Esophagus muscularis mucosa (tissue), 3 donors: Measurements from ENCODE around the gene AMOTL1.

Experiments
- CTCF ChIP-seq, 3 experiments: fragments of 200-600 bp in 2 of 3; fragments of 450-650 bp in 1 of 3; sonication (generic) in 2 of 3; IDR thresholded peaks; one replicate each; pipeline ENCODE4 v1.5.1; 2017 to 2019; ENCODE audit warnings: antibody characterized with exemption in 3 of 3, mild to moderate bottlenecking in 2 of 3, moderate library complexity in 1 of 3
- POLR2A ChIP-seq: fragments of 450-650 bp; IDR thresholded peaks from one replicate; pipeline ENCODE4 v1.6.1; 2017; ENCODE audit warnings: antibody characterized with exemption, moderate library complexity, mild to moderate bottlenecking, low read depth
- POLR2AphosphoS5 ChIP-seq, 2 donors: sonication (generic); formaldehyde crosslinking; IDR thresholded peaks; one replicate each; pipeline ENCODE4 v1.6.1; 2017; ENCODE audit warnings: antibody characterized with exemption in 2 of 2

- no peak for TF ChIP-seq POLR2AphosphoS5 (IDR thresholded peaks at IDR 0.05)
- TF ChIP-seq CTCF (IDR thresholded peaks at IDR 0.05): no peak
- no peak for TF ChIP-seq POLR2A
Measured at GRCh38 chr11:94754335-94754734, 13.8 kb upstream of the AMOTL1 start.
